Hematopoietic multipotent progenitor cell treated with erythropoietin and hydrocortisone succinate and interleukin-3 and kit ligand, for 8 days (in vitro differentiated cells): Measurements from ENCODE around the gene ZSWIM4.
A peak's percentile ranks its signal among the peaks of the same experiment; 100 is the strongest.

Experiments used
- DNase-seq: peaks from one replicate; pipeline ENCODE4 v3.0.0-alpha.2; 2015

Gene ZSWIM4

GRCh38 chr19:13835791-13836723 lies 40.8 kb downstream of the ZSWIM4 start:
- peak; percentile 80 for DNase-seq

- no peak for DNase-seq
Observed at GRCh38 chr19:13838435-13839129, 43.3 kb downstream of the ZSWIM4 start.

GRCh38 chr19:13839130-13839937 lies 44.1 kb downstream of the ZSWIM4 start:
- DNase-seq, result peak; percentile 89

GRCh38 chr19:13839938-13840304 lies 44.7 kb downstream of the ZSWIM4 start:
- no peak for DNase-seq

GRCh38 chr19:13840305-13841085 lies 45.3 kb downstream of the ZSWIM4 start:
- DNase-seq, result peak; percentile 73

GRCh38 chr19:13841086-13841961 lies 46.1 kb downstream of the ZSWIM4 start:
- DNase-seq, result peak; percentile 66

- no peak for DNase-seq
Observed at GRCh38 chr19:13841962-13842290, 46.7 kb downstream of the ZSWIM4 start.

GRCh38 chr19:13842291-13843103 lies 47.3 kb downstream of the ZSWIM4 start:
- peak; percentile 59 for DNase-seq

GRCh38 chr19:13843104-13843921 lies 48.1 kb downstream of the ZSWIM4 start:
- DNase-seq, result peak; percentile 52

- no peak for DNase-seq
Observed at GRCh38 chr19:13844130-13844631, 48.9 kb downstream of the ZSWIM4 start.

GRCh38 chr19:13846557-13847406 lies 51.5 kb downstream of the ZSWIM4 start:
- peak; percentile 86 for DNase-seq

- DNase-seq, result peak; percentile 81
Observed at GRCh38 chr19:13847407-13848339, 52.4 kb downstream of the ZSWIM4 start.

GRCh38 chr19:13848340-13848677 lies 53.1 kb downstream of the ZSWIM4 start:
- no peak for DNase-seq

- DNase-seq, result no peak
Observed at GRCh38 chr19:13848798-13849676, 53.8 kb downstream of the ZSWIM4 start.

GRCh38 chr19:13849991-13850909 lies 55.0 kb downstream of the ZSWIM4 start:
- peak; percentile 68 for DNase-seq
